Kidney epithelial cell (primary cell): ENCODE data around the gene DIO1. TPM values are rescaled to one million over a fixed set of nuclear protein-coding genes. Genes with fewer than 3 reads are reported as not detected.

Experiments used
- DNase-seq: peaks from one replicate; pipeline ENCODE4 v3.0.0-alpha.2; 2010; ENCODE audit warnings: low read depth
- H3K27me3 ChIP-seq: 2 replicates; pipeline ENCODE4 v1.6.0; 2011; ENCODE audit warnings: low read length; ENCODE audit not compliant: control insufficient read depth, insufficient read depth
- H3K36me3 ChIP-seq: 2 replicates; pipeline ENCODE4 v1.5.1; 2011; ENCODE audit warnings: low read length; ENCODE audit not compliant: control insufficient read depth, insufficient read depth
- H3K4me3 ChIP-seq: 2 replicates; pipeline ENCODE4 v1.5.1; 2011; ENCODE audit warnings: low read depth, mild to moderate bottlenecking, control low read depth, low read length
- CTCF ChIP-seq: IDR thresholded peaks from 2 replicates; pipeline ENCODE4 v1.5.1; 2011; ENCODE audit warnings: mild to moderate bottlenecking, moderate library complexity, low read length, control low read depth, inconsistent platforms; ENCODE audit not compliant: insufficient read depth, poor library complexity, severe bottlenecking
- total RNA-seq: library from RNA; depleted of rRNA; stranded (reverse); fragments of >200 nt; gene quantifications from 2 replicates; pipeline ENCODE4 v1.2.3, GENCODE V29; 2015

The DIO1 gene
- total RNA-seq, 1 donor from 2014 or later = not detected

- peak; percentile 31 for DNase-seq
- H3K36me3 ChIP-seq = no peaks in the 10 kb centered on the region
- H3K27me3 ChIP-seq = no peaks in the 10 kb centered on the region
- H3K4me3 ChIP-seq = no peak overlapping the region
- no peak for TF ChIP-seq CTCF
These were observed 5.2 kb downstream of the DIO1 start for GRCh38 chr1:53899206-53899628.

- H3K36me3 ChIP-seq = no peaks in the 10 kb centered on the region
- TF ChIP-seq CTCF = no peak
- no peaks in the 10 kb centered on the region for H3K27me3 ChIP-seq
- no peak overlapping the region for H3K4me3 ChIP-seq
- no peak for DNase-seq
These were observed 5.7 kb downstream of the DIO1 start for GRCh38 chr1:53899708-53900107.

GRCh38 chr1:53902235-53903138 lies 8.5 kb downstream of the DIO1 start:
- Histone ChIP-seq H3K36me3 (no peaks in the 10 kb centered on the region), H3K4me3 (no peak overlapping the region), H3K27me3 (no peaks in the 10 kb centered on the region)
- DNase-seq = no peak
- TF ChIP-seq CTCF = no peak

GRCh38 chr1:53905509-53905908 lies 11.5 kb downstream of the DIO1 start:
- no peak for TF ChIP-seq CTCF
- no peak overlapping the region for H3K4me3 ChIP-seq
- no peak for DNase-seq
- H3K27me3 ChIP-seq = no peaks in the 10 kb centered on the region
- H3K36me3 ChIP-seq = no peaks in the 10 kb centered on the region

- no peak for TF ChIP-seq CTCF
These were observed 12.1 kb downstream of the DIO1 start for GRCh38 chr1:53906121-53906520.

More at GRCh38 chr1:53906121-53906520, 12.1 kb downstream of the DIO1 start:
- no peaks in the 10 kb centered on the region for H3K36me3 ChIP-seq
- no peak for DNase-seq
- H3K4me3 ChIP-seq = no peak overlapping the region
- H3K27me3 ChIP-seq = no peaks in the 10 kb centered on the region
